Right lobe of liver (tissue), 4 donors: ENCODE measurements around the gene SMG1.

Experiments
- CTCF ChIP-seq, 4 donors: fragments of 200-600 bp in 3 of 4; fragments of 450-650 bp in 1 of 4; IDR thresholded peaks; one replicate each; pipeline versions ENCODE4 v1.5.1 to v1.8.0; 2016 to 2022; ENCODE audit warnings: antibody characterized with exemption in 4 of 4, mild to moderate bottlenecking in 2 of 4
- POLR2A ChIP-seq: fragments of 450-650 bp; IDR thresholded peaks from one replicate; pipeline ENCODE4 v1.6.1; 2017; ENCODE audit warnings: antibody characterized with exemption, mild to moderate bottlenecking
- donor health status: DM: no; HTN: no; CAD: no.
- donor health status: DM: no; HTN: no; CAD: no.
- donor health status: DM: no; HTN: yes; CAD: no.

- TF ChIP-seq CTCF (IDR thresholded peaks at IDR 0.05) (no peak), POLR2A (no peak)
Measured at GRCh38 chr16:18792836-18793433, 133.3 kb downstream of the SMG1 start.
